H1 (cell line): ENCODE data around the gene ZBTB46. TPM values are rescaled to one million over a fixed set of nuclear protein-coding genes. Genes with fewer than 3 reads are reported as not detected.

Source experiments
- CTCF ChIA-PET: fragments of 300-600 bp; sonication (Branson Sonifier 250); formaldehyde crosslinking; loops from one replicate; lab custom pipeline; 2021; ENCODE audit not compliant: partially characterized antibody; lab: Charles Lee
- POLR2A ChIA-PET: fragments of 300-600 bp; sonication (Branson Sonifier 250); formaldehyde crosslinking; loops from one replicate; lab custom pipeline; 2021; ENCODE audit warnings: inconsistent platforms; ENCODE audit not compliant: partially characterized antibody; lab: Charles Lee
- DNase-seq, 2 experiments: peaks; one replicate each; pipeline versions ENCODE4 v3.0.0 to v3.0.0-alpha.2; 2010 to 2022; ENCODE audit warnings: low spot score in 2 of 2, low read depth in 1 of 2, mixed read lengths in 1 of 2
- FAIRE-seq: peaks from 2 replicates; lab custom pipeline; 2011; peaks lifted over from hg19 to GRCh38; lab: Jason Lieb, UNC
- H2AFZ ChIP-seq: 2 replicates; pipeline ENCODE4 v1.8.1; 2012; ENCODE audit warnings: low read length, inconsistent platforms
- H2AK5ac ChIP-seq: 2 replicates; pipeline ENCODE4 v1.6.1; 2013; ENCODE audit warnings: low read depth, low read length
- H2BK120ac ChIP-seq: replicated peaks from 2 replicates; pipeline ENCODE3; 2013; ENCODE audit warnings: low read depth, low read length, inconsistent platforms
- H2BK12ac ChIP-seq: 2 replicates; pipeline ENCODE4 v1.6.1; 2013; ENCODE audit warnings: low read depth, low read length
- H2BK15ac ChIP-seq: 2 replicates; pipeline ENCODE4 v1.6.1; 2013; ENCODE audit warnings: low read length
- H2BK20ac ChIP-seq: 2 replicates; pipeline ENCODE4 v1.6.1; 2013; ENCODE audit warnings: low read length
- H2BK5ac ChIP-seq: 2 replicates; pipeline ENCODE4 v1.6.1; 2013; ENCODE audit warnings: low read depth, low read length
- H3K14ac ChIP-seq: 2 replicates; pipeline ENCODE4 v1.6.1; 2013; ENCODE audit warnings: inconsistent platforms; ENCODE audit not compliant: insufficient read length
- H3K18ac ChIP-seq: 2 replicates; pipeline ENCODE4 v1.6.1; 2013; ENCODE audit warnings: low read length; ENCODE audit errors: extremely low read depth
- H3K23ac ChIP-seq: 2 replicates; pipeline ENCODE4 v1.6.1; 2013; ENCODE audit warnings: inconsistent platforms; ENCODE audit not compliant: insufficient read length
- H3K23me2 ChIP-seq: 2 replicates; pipeline ENCODE4 v1.6.1; 2013; ENCODE audit warnings: low read depth, low read length
- H3K27ac ChIP-seq: 2 replicates; pipeline ENCODE4 v1.6.1; 2011; ENCODE audit warnings: low read depth, low read length, inconsistent platforms
- H3K27me3 ChIP-seq, 4 experiments: replicated peaks in 1 of 4; 1 replicate in 1 of 4; 2 replicates in 3 of 4; pipeline versions ENCODE4 v1.6.1 to v1.8.1; 2011 to 2013; ENCODE audit warnings: low read length in 3 of 4, mild to moderate bottlenecking in 3 of 4, inconsistent platforms in 2 of 4, mixed read lengths in 2 of 4, moderate library complexity in 1 of 4; ENCODE audit not compliant: control insufficient read depth in 3 of 4, insufficient read depth in 3 of 4; ENCODE audit errors: extremely low read depth in 1 of 4
- H3K36me3 ChIP-seq, 4 experiments: 2 replicates each; pipeline versions ENCODE4 v1.6.1 to v1.8.1; 2011 to 2013; ENCODE audit warnings: mild to moderate bottlenecking in 4 of 4, low read length in 3 of 4, moderate library complexity in 2 of 4, control low read depth in 1 of 4, inconsistent platforms in 1 of 4; ENCODE audit not compliant: insufficient read depth in 4 of 4, control insufficient read depth in 2 of 4
- H3K4ac ChIP-seq: replicated peaks from 2 replicates; pipeline ENCODE3; 2013; ENCODE audit warnings: low read length, low read depth, mixed read lengths, inconsistent platforms; ENCODE audit not compliant: insufficient read length
- H3K4me1 ChIP-seq, 4 experiments: replicated peaks in 1 of 4; 1 replicate in 1 of 4; 2 replicates in 3 of 4; pipeline versions ENCODE4 v1.6.1 to v1.8.1; 2011 to 2013; ENCODE audit warnings: low read length in 3 of 4, inconsistent platforms in 2 of 4, mixed read lengths in 1 of 4; ENCODE audit not compliant: insufficient read depth in 4 of 4, control insufficient read depth in 3 of 4
- H3K4me2 ChIP-seq, 2 experiments: 2 replicates each; pipeline versions ENCODE4 v1.6.1 to v1.8.1; 2011 to 2013; ENCODE audit warnings: low read depth in 2 of 2, low read length in 2 of 2, control low read depth in 1 of 2, inconsistent platforms in 1 of 2, mild to moderate bottlenecking in 1 of 2; ENCODE audit not compliant: insufficient read depth in 1 of 2
- H3K4me3 ChIP-seq, 4 experiments: fragments of 200-600, 300-600 bp in 1 of 4; sonication (generic), shearing (Covaris generic), sonication (Bioruptor Twin) in 1 of 4; 2 replicates each; pipeline versions ENCODE4 v1.5.1 to v1.8.1; 2011 to 2016; ENCODE audit warnings: low read length in 4 of 4, low read depth in 3 of 4, control low read depth in 2 of 4, inconsistent platforms in 2 of 4, mild to moderate bottlenecking in 2 of 4, mixed read lengths in 1 of 4, moderate library complexity in 1 of 4; ENCODE audit not compliant: insufficient read depth in 2 of 4; ENCODE audit errors: extremely low read depth in 1 of 4
- H3K56ac ChIP-seq: replicated peaks from 2 replicates; pipeline ENCODE3; 2013; ENCODE audit warnings: low read depth, mild to moderate bottlenecking, mixed read lengths, low read length, inconsistent platforms; ENCODE audit not compliant: insufficient read length
- H3K79me1 ChIP-seq: 2 replicates; pipeline ENCODE4 v1.6.1; 2013; ENCODE audit warnings: low read depth, low read length, control low read depth
- H3K79me2 ChIP-seq, 2 experiments: 2 replicates each; pipeline versions ENCODE4 v1.6.1 to v1.8.1; 2012 to 2013; ENCODE audit warnings: low read length in 2 of 2, mild to moderate bottlenecking in 2 of 2, inconsistent platforms in 1 of 2; ENCODE audit not compliant: insufficient read depth in 2 of 2, control insufficient read depth in 1 of 2
- H3K9ac ChIP-seq, 4 experiments: replicated peaks in 1 of 4; 1 replicate in 1 of 4; 2 replicates in 3 of 4; pipeline versions ENCODE4 v1.6.1 to v1.8.1; 2011 to 2013; ENCODE audit warnings: low read depth in 3 of 4, low read length in 3 of 4, control low read depth in 2 of 4, mild to moderate bottlenecking in 2 of 4, moderate library complexity in 2 of 4, inconsistent platforms in 1 of 4; ENCODE audit errors: extremely low read depth in 1 of 4
- H3K9me3 ChIP-seq, 2 experiments: 2 replicates each; pipeline versions ENCODE4 v1.6.1 to v1.8.1; 2012 to 2013; ENCODE audit warnings: mild to moderate bottlenecking in 2 of 2, moderate library complexity in 2 of 2, control low read depth in 1 of 2, inconsistent platforms in 1 of 2, low read depth in 1 of 2, low read length in 1 of 2, mixed read lengths in 1 of 2; ENCODE audit not compliant: insufficient read depth in 2 of 2
- H4K20me1 ChIP-seq, 2 experiments: replicated peaks in 1 of 2; 2 replicates each; pipeline versions ENCODE3 to v1.8.1; 2011 to 2013; ENCODE audit warnings: inconsistent platforms in 2 of 2, low read length in 2 of 2, mild to moderate bottlenecking in 1 of 2; ENCODE audit not compliant: insufficient read depth in 2 of 2, control insufficient read depth in 1 of 2
- H4K5ac ChIP-seq: 2 replicates; pipeline ENCODE4 v1.6.1; 2013; ENCODE audit warnings: low read length, low read depth, mixed read lengths, inconsistent platforms; ENCODE audit not compliant: insufficient read length
- H4K8ac ChIP-seq: 2 replicates; pipeline ENCODE4 v1.8.0; 2013; ENCODE audit warnings: mild to moderate bottlenecking, moderate library complexity, low read length, inconsistent platforms; ENCODE audit not compliant: insufficient read depth; ENCODE audit errors: extremely low read depth
- H4K91ac ChIP-seq: replicated peaks from 2 replicates; pipeline ENCODE3; 2013; ENCODE audit warnings: low read length, mixed read lengths, inconsistent platforms; ENCODE audit not compliant: insufficient read length
- BCL11A ChIP-seq, 2 experiments: IDR thresholded peaks; one replicate each; pipeline ENCODE4 v1.6.1; 2011; ENCODE audit warnings: low read depth in 2 of 2, low read length in 2 of 2, mild to moderate bottlenecking in 2 of 2
- CHD2 ChIP-seq: IDR thresholded peaks from 2 replicates; pipeline ENCODE4 v1.6.1; 2012; ENCODE audit warnings: low read length, improper control_type of control experiment
- E2F6 ChIP-seq: IDR thresholded peaks from 2 replicates; pipeline ENCODE4 v1.6.1; 2012; ENCODE audit warnings: inconsistent platforms
- EZH2 ChIP-seq: fragments of 200-600 bp; sonication (generic); IDR thresholded peaks from 2 replicates; pipeline ENCODE4 v1.7.1; 2012; ENCODE audit warnings: low read depth, mild to moderate bottlenecking, moderate library complexity, low read length, inconsistent platforms; ENCODE audit not compliant: severe bottlenecking
- KDM4A ChIP-seq: IDR thresholded peaks from one replicate; pipeline ENCODE4 v1.7.1; 2012; ENCODE audit warnings: low read depth, mild to moderate bottlenecking, moderate library complexity, low read length, inconsistent platforms; ENCODE audit not compliant: severe bottlenecking
- KDM5A ChIP-seq: fragments of 200-600 bp; IDR thresholded peaks from 2 replicates; pipeline ENCODE4 v1.7.1; 2012; ENCODE audit warnings: mild to moderate bottlenecking, low read length, inconsistent platforms, mixed read lengths
- MAFK ChIP-seq: IDR thresholded peaks from 2 replicates; pipeline ENCODE4 v1.6.1; 2012; ENCODE audit warnings: low read depth, mild to moderate bottlenecking, improper control_type of control experiment, low read length
- MAX ChIP-seq: IDR thresholded peaks from 2 replicates; pipeline ENCODE4 v1.6.1; 2012; ENCODE audit warnings: inconsistent platforms
- SIN3A ChIP-seq, 2 experiments: IDR thresholded peaks in 1 of 2; conservative IDR thresholded peaks in 1 of 2; 2 replicates each; pipeline ENCODE4 v1.6.1; 2011 to 2012; ENCODE audit warnings: low read length in 2 of 2, improper control_type of control experiment in 1 of 2, low read depth in 1 of 2, mild to moderate bottlenecking in 1 of 2
- SRF ChIP-seq: IDR thresholded peaks from 2 replicates; pipeline ENCODE4 v1.6.1; 2011; ENCODE audit warnings: mild to moderate bottlenecking, low read depth, low read length, moderate library complexity
- TAF1 ChIP-seq: IDR thresholded peaks from 2 replicates; pipeline ENCODE4 v1.6.1; 2011; ENCODE audit warnings: mild to moderate bottlenecking, low read depth, low read length
- TAF7 ChIP-seq: optimal IDR thresholded peaks from 2 replicates; pipeline ENCODE3; 2011; ENCODE audit warnings: low read depth, mild to moderate bottlenecking, inconsistent platforms, low read length, moderate library complexity, borderline replicate concordance
- WGBS, 2 experiments: shearing (Covaris generic) in 1 of 2; methylation state at CpG; one replicate each; pipeline versions ENCODE4 v1.1.6 to v1.1.7; 2013 to 2015; ENCODE audit warnings: low lambda C conversion rate in 2 of 2, mixed read lengths in 2 of 2, inconsistent platforms in 1 of 2, low coverage in 1 of 2, missing lambda C conversion rate in 1 of 2; ENCODE audit not compliant: insufficient replicate concordance in 2 of 2, insufficient coverage in 1 of 2, insufficient read length in 1 of 2; ENCODE audit errors: extremely low coverage in 1 of 2, missing lambda C conversion rate in 1 of 2; 5-methylcytosine and 5-hydroxymethylcytosine counted together
- polyA plus RNA-seq, 7 experiments: library from polyadenylated mRNA; depleted of rRNA in 3 of 7; stranded (reverse) in 5 of 7; unstranded in 2 of 7; fragments of >200 nt in 5 of 7; fragments of 200-250 nt in 2 of 7; gene quantifications; 1 replicate in 5 of 7; 2 replicates in 1 of 7; 4 replicates in 1 of 7; pipeline versions ENCODE4 v1.2.1 to v1.2.3, GENCODE V29; 2011 to 2013; ENCODE audit warnings: missing spikeins in 2 of 7, mixed read lengths in 2 of 7
- total RNA-seq: library from RNA; stranded (reverse); fragmentation: NEBNext Ultra II Directional; extraction: Animal tissue kit (Norgen Biotek cat#: 25700); gene quantifications from 2 replicates; pipeline ENCODE4 v1.2.1, GENCODE V29; 2021

ZBTB46 gene
- total and polyA plus RNA-seq, 2 of the 8 experiments (the other 6 are each of a cell fraction or from before 2014, with no cell fraction given), result 6.4 to 22.4 TPM

GRCh38 chr20:63745424-63745805 lies 85.6 kb downstream of the ZBTB46 start:
- no peak overlapping the region for H2BK20ac ChIP-seq
- no peaks in the 10 kb centered on the region for H3K27me3 ChIP-seq
- H2AK5ac ChIP-seq, result no peak overlapping the region
- H2BK12ac ChIP-seq, result no peak overlapping the region
- CTCF ChIA-PET, result interaction anchor here (1.2 kb wide), 1 partner anchor 30 kb away, joined by 3 read pairs; no protein-coding TSS in a partner anchor
- no peaks in the 10 kb centered on the region for H3K9me3 ChIP-seq
- peaks cover 0 to 8% (median 7%) of the 10 kb centered on the region in 4 experiments; a peak in 5 of 7 replicates for H3K4me1 ChIP-seq
- H3K18ac ChIP-seq, result no peak overlapping the region
- H2AFZ ChIP-seq, result no peak overlapping the region
- H3K27ac ChIP-seq, result no peak overlapping the region
- H3K9ac ChIP-seq, result no peak overlapping the region
- no peak overlapping the region for H3K23ac ChIP-seq
- POLR2A ChIA-PET, result interaction anchor here (1.3 kb wide), 1 partner anchor 9 kb away, joined by 4 read pairs; the partner anchor contains the start of gene LIME1
- H3K79me2 ChIP-seq, result no peaks in the 10 kb centered on the region
- H3K79me1 ChIP-seq, result no peaks in the 10 kb centered on the region; the same call in 1 of the 2 replicates
- no peak overlapping the region for H3K4ac ChIP-seq
- H3K14ac ChIP-seq, result no peak overlapping the region
- 89% methylated on average over 15 of the region's 15 CpGs; no CpG with 5 or more reads in 1 of the 2 experiments for WGBS, 2 experiments
- peaks cover 0 to 12% (median 6%) of the 10 kb centered on the region in 4 experiments; a peak in 4 of 8 replicates for H3K36me3 ChIP-seq
- H3K56ac ChIP-seq, result no peak overlapping the region
- no peak for DNase-seq
- no peak overlapping the region for H3K4me3 ChIP-seq
- peaks cover 0 to 3% of the 10 kb centered on the region in 2 experiments for H4K20me1 ChIP-seq
- peaks cover 4% of the 10 kb centered on the region; the same call in 1 of the 2 replicates for H3K23me2 ChIP-seq
- H3K4me2 ChIP-seq, result no peak overlapping the region
- no peak overlapping the region for H4K91ac ChIP-seq
- H4K5ac ChIP-seq, result no peak overlapping the region
- H2BK15ac ChIP-seq, result no peak overlapping the region
- H4K8ac ChIP-seq, result no peak overlapping the region; the same call in 1 of the 2 replicates
- no peak overlapping the region for H2BK120ac ChIP-seq
- H2BK5ac ChIP-seq, result no peak overlapping the region
- FAIRE-seq, result no peak
- no peak for TF ChIP-seq SRF
- TF ChIP-seq E2F6, result no peak
- TF ChIP-seq KDM5A, result no peak
- no peak for TF ChIP-seq SIN3A (conservative IDR thresholded peaks at IDR 0.05 in 1 of 2, IDR thresholded peaks at IDR 0.05 in 1 of 2; ENCODE audit: low read depth in 1 of 2, low read length in 2 of 2)
- TF ChIP-seq MAX, result no peak
- no peak for TF ChIP-seq CHD2
- TF ChIP-seq EZH2, result no peak
- TF ChIP-seq BCL11A (IDR thresholded peaks at IDR 0.05; ENCODE audit: low read depth in 2 of 2, low read length in 2 of 2), result no peak
- TF ChIP-seq KDM4A, result no peak
- TF ChIP-seq TAF7, result no peak
- no peak for TF ChIP-seq TAF1
- no peak for TF ChIP-seq MAFK
